Activated CD8-positive, alpha-beta T cell treated with anti-CD3 and anti-CD28 coated beads for 36 hours (primary cell): Measurements from ENCODE around the gene ARAP3. TPM values are rescaled to one million over a fixed set of nuclear protein-coding genes. Genes with fewer than 3 reads are reported as not detected.
A peak's percentile ranks its signal among the peaks of the same experiment; 100 is the strongest.

Experiments
- ATAC-seq: fragments of 200-7000 bp; cut with Tn5 transposase; one replicate; pipeline ENCODE4 v1.10.0; 2021; ENCODE audit warnings: mild to moderate bottlenecking, moderate library complexity
- CTCF ChIA-PET: fragments of 350-600 bp; sonication (Branson Sonifier 250); formaldehyde crosslinking; loops from one replicate; lab custom pipeline; 2021; ENCODE audit warnings: antibody characterized with exemption; lab: Charles Lee
- POLR2A ChIA-PET: fragments of 350-600 bp; sonication (Branson Sonifier 250); formaldehyde crosslinking; loops from one replicate; lab custom pipeline; 2021; ENCODE audit warnings: antibody characterized with exemption; lab: Charles Lee
- DNase-seq: peaks from one replicate; pipeline ENCODE4 v3.0.0-alpha.2; 2020
- H3K27ac Mint-ChIP-seq: one replicate; pipeline ENCODE4 v1.8.0; 2021; ENCODE audit warnings: mild to moderate bottlenecking, mixed read lengths
- H3K27me3 Mint-ChIP-seq: one replicate; pipeline ENCODE4 v1.8.0; 2021; ENCODE audit warnings: mixed read lengths
- H3K36me3 Mint-ChIP-seq: one replicate; pipeline ENCODE4 v1.8.0; 2021; ENCODE audit warnings: low read depth, mixed read lengths
- H3K4me1 Mint-ChIP-seq: one replicate; pipeline ENCODE4 v1.8.0; 2021; ENCODE audit warnings: low read depth, mixed read lengths
- H3K4me3 Mint-ChIP-seq: one replicate; pipeline ENCODE4 v1.8.0; 2021; ENCODE audit warnings: mild to moderate bottlenecking, moderate library complexity, mixed read lengths
- H3K9me3 Mint-ChIP-seq: one replicate; pipeline ENCODE4 v1.8.0; 2021; ENCODE audit warnings: mixed read lengths
- CTCF ChIP-seq: fragments of 200-600 bp; IDR thresholded peaks from one replicate; pipeline ENCODE4 v1.8.0; 2022; ENCODE audit warnings: antibody characterized with exemption, mild to moderate bottlenecking
- intact Hi-C: fragments of 100-400 bp; cut with micrococcal nuclease; formaldehyde crosslinking; loops from one replicate; pipeline ENCODE4 v1.10.0; 2022
- total RNA-seq, 2 experiments: library from RNA; stranded (reverse); gene quantifications; one replicate each; pipeline ENCODE4 v1.2.3, GENCODE V29; 2021

The ARAP3 gene
- total RNA-seq, 2 experiments from 2014 or later: 5.9 to 7.2 TPM

GRCh38 chr5:141655020-141655419 is 27.0 kb downstream of the ARAP3 start:
- intact Hi-C loops: no loop called here
- POLR2A ChIA-PET: interaction anchor here (1.6 kb wide), 1 partner anchor 26 kb away, joined by 4 read pairs; no protein-coding TSS in a partner anchor
- H3K9me3 Mint-ChIP-seq: no peaks in the 10 kb centered on the region
- H3K27me3 Mint-ChIP-seq: no peaks in the 10 kb centered on the region
- no peak overlapping the region for H3K4me3 Mint-ChIP-seq
- no peak overlapping the region for H3K27ac Mint-ChIP-seq
- ATAC-seq (no peak), DNase-seq (no peak)
- H3K4me1 Mint-ChIP-seq: peaks cover 30% of the 10 kb centered on the region
- CTCF ChIA-PET: interaction anchor here (1.1 to 1.7 kb wide), 2 partner anchors 10 to 63 kb away, joined by 4 to 5 read pairs; no protein-coding TSS in a partner anchor
- no peak for TF ChIP-seq CTCF
- H3K36me3 Mint-ChIP-seq: no peaks in the 10 kb centered on the region

- no peak overlapping the region for H3K4me3 Mint-ChIP-seq
- TF ChIP-seq CTCF: no peak
- H3K27me3 Mint-ChIP-seq: no peaks in the 10 kb centered on the region
- POLR2A ChIA-PET: interaction anchor here (1.4 to 1.6 kb wide), 3 partner anchors 13 to 27 kb away, joined by 3 to 5 read pairs (median 4); partner anchors contain the start of genes HDAC3 and RELL2
- H3K4me1 Mint-ChIP-seq: peaks cover 36% of the 10 kb centered on the region
- no peak for DNase-seq
- H3K9me3 Mint-ChIP-seq: no peaks in the 10 kb centered on the region
- H3K36me3 Mint-ChIP-seq: no peaks in the 10 kb centered on the region
- H3K27ac Mint-ChIP-seq: no peak overlapping the region
- CTCF ChIA-PET: interaction anchor here (0.9 to 1.2 kb wide), 4 partner anchors 11 to 87 kb away, joined by 3 to 5 read pairs (median 4); no protein-coding TSS in a partner anchor
- ATAC-seq: no peak
- intact Hi-C loops: no loop called here
Measured at GRCh38 chr5:141654298-141654697, 27.7 kb downstream of the ARAP3 start.

GRCh38 chr5:141651728-141652105 is 30.3 kb downstream of the ARAP3 start:
- peak overlapping the region; percentile 60 for H3K27ac Mint-ChIP-seq
- ChIA-PET CTCF (interaction anchor here (0.7 to 3.1 kb wide), 13 partner anchors 8 to 317 kb away, joined by 3 to 15 read pairs (median 4); partner anchors contain the start of genes HDAC3, PCDH1, RELL2 and RNF14), POLR2A (interaction anchor here (1.0 to 1.9 kb wide), 3 partner anchors 9 to 14 kb away, joined by 5 to 15 read pairs (median 5); partner anchors contain the start of genes HDAC3 and RELL2)
- intact Hi-C loops: no loop called here
- H3K4me3 Mint-ChIP-seq: peak overlapping the region; percentile 93
- H3K9me3 Mint-ChIP-seq: no peaks in the 10 kb centered on the region
- no peaks in the 10 kb centered on the region for H3K36me3 Mint-ChIP-seq
- no peak for TF ChIP-seq CTCF
- no peaks in the 10 kb centered on the region for H3K27me3 Mint-ChIP-seq
- peaks cover 38% of the 10 kb centered on the region for H3K4me1 Mint-ChIP-seq
- no peak for DNase-seq
- no peak for ATAC-seq

- H3K4me1 Mint-ChIP-seq: peaks cover 36% of the 10 kb centered on the region
- ATAC-seq: peak; percentile 97
- H3K9me3 Mint-ChIP-seq: no peaks in the 10 kb centered on the region
- TF ChIP-seq CTCF: no peak
- peak within 1 kb of the TSS; percentile 95 for H3K27ac Mint-ChIP-seq
- intact Hi-C loops: no loop called here
- peak; percentile 88 for DNase-seq
- H3K36me3 Mint-ChIP-seq: no peaks in the 10 kb centered on the region
- H3K27me3 Mint-ChIP-seq: no peaks in the 10 kb centered on the region
- ChIA-PET POLR2A (interaction anchor here (0.8 to 1.9 kb wide), 6 partner anchors 8 to 59 kb away, joined by 5 to 15 read pairs (median 5); partner anchors contain the start of genes DIAPH1, HDAC3 and RELL2), CTCF (interaction anchor here (0.7 to 3.1 kb wide), 16 partner anchors 9 to 318 kb away, joined by 3 to 15 read pairs (median 4); partner anchors contain the start of genes DIAPH1, HDAC3, PCDH1 and RELL2)
- peak within 1 kb of the TSS; percentile 93 for H3K4me3 Mint-ChIP-seq
Measured at GRCh38 chr5:141650851-141651727, 30.9 kb downstream of the ARAP3 start, which contains the start of gene FCHSD1. Gene FCHSD1, minus strand, starts transcription at chr5:141651418. Its CDS starts 50 bp downstream, at chr5:141651368.
